NCI-H1105 treated with DMSO at 0.1 percent for 48 hours (cell line): ENCODE results near the gene TSHZ2.

Experiments used
- DNase-seq: peaks from one replicate; lab custom pipeline; 2025; lab: John Stamatoyannopoulos, UW

TSHZ2 gene

GRCh38 chr20:53283011-53283410 is 310.9 kb downstream of the TSHZ2 start:
- no peak for DNase-seq

- no peak for DNase-seq
Observed at GRCh38 chr20:53283597-53283996, 311.4 kb downstream of the TSHZ2 start.

- no peak for DNase-seq
Observed at GRCh38 chr20:53284256-53284655, 312.1 kb downstream of the TSHZ2 start.

- no peak for DNase-seq
Observed at GRCh38 chr20:53284696-53285095, 312.5 kb downstream of the TSHZ2 start.

- DNase-seq, result no peak
Observed at GRCh38 chr20:53287357-53288042, 315.3 kb downstream of the TSHZ2 start.

- DNase-seq, result no peak
Observed at GRCh38 chr20:53291548-53291947, 319.4 kb downstream of the TSHZ2 start.

- no peak for DNase-seq
Observed at GRCh38 chr20:53292347-53292746, 320.2 kb downstream of the TSHZ2 start.

GRCh38 chr20:53294804-53295203 is 322.6 kb downstream of the TSHZ2 start:
- no peak for DNase-seq

- DNase-seq, result no peak
Observed at GRCh38 chr20:53296025-53296424, 323.9 kb downstream of the TSHZ2 start.

- DNase-seq, result no peak
Observed at GRCh38 chr20:53296451-53297153, 324.4 kb downstream of the TSHZ2 start.

GRCh38 chr20:53297154-53297529 is 325.0 kb downstream of the TSHZ2 start:
- DNase-seq, result no peak

GRCh38 chr20:53298260-53298659 is 326.1 kb downstream of the TSHZ2 start:
- DNase-seq, result no peak

- no peak for DNase-seq
Observed at GRCh38 chr20:53298911-53299310, 326.8 kb downstream of the TSHZ2 start.

GRCh38 chr20:53299831-53300230 is 327.7 kb downstream of the TSHZ2 start:
- DNase-seq, result no peak

GRCh38 chr20:53301869-53302268 is 329.7 kb downstream of the TSHZ2 start:
- no peak for DNase-seq

- DNase-seq, result no peak
Observed at GRCh38 chr20:53302695-53303412, 330.7 kb downstream of the TSHZ2 start.

- DNase-seq, result no peak
Observed at GRCh38 chr20:53303413-53303760, 331.2 kb downstream of the TSHZ2 start.

GRCh38 chr20:53304146-53304545 is 332.0 kb downstream of the TSHZ2 start:
- no peak for DNase-seq

- DNase-seq, result no peak
Observed at GRCh38 chr20:53306192-53306805, 334.1 kb downstream of the TSHZ2 start.

GRCh38 chr20:53307964-53308597 is 335.9 kb downstream of the TSHZ2 start:
- no peak for DNase-seq

- no peak for DNase-seq
Observed at GRCh38 chr20:53309515-53309914, 337.4 kb downstream of the TSHZ2 start.

- no peak for DNase-seq
Observed at GRCh38 chr20:53312957-53313356, 340.8 kb downstream of the TSHZ2 start.
